Ovary (tissue), 9 donors: Measurements from ENCODE around the gene HSD17B14. TPM values are rescaled to one million over a fixed set of nuclear protein-coding genes. Genes with fewer than 3 reads are reported as not detected.

Source experiments
- DNase-seq, 5 donors: peaks; one replicate each; pipeline ENCODE4 v3.0.0-alpha.2; 2019 to 2020
- H3K27ac ChIP-seq, 2 donors: fragments of 200-600 bp; one replicate each; pipeline versions ENCODE4 v1.5.1 to v1.8.0; 2019 to 2022
- H3K27me3 ChIP-seq: fragments of 200-600 bp; one replicate; pipeline ENCODE4 v1.8.0; 2022
- H3K36me3 ChIP-seq: fragments of 200-600 bp; sonication (generic); one replicate; pipeline ENCODE4 v1.5.1; 2019
- H3K4me1 ChIP-seq: one replicate; pipeline ENCODE4 v1.8.1; 2013; ENCODE audit warnings: mild to moderate bottlenecking, moderate library complexity; ENCODE audit not compliant: insufficient read depth
- H3K4me3 ChIP-seq: fragments of 200-600 bp; sonication (generic); one replicate; pipeline ENCODE4 v1.5.1; 2017
- H3K9me3 ChIP-seq, 2 donors: fragments of 200-600 bp in 1 of 2; sonication (generic) in 1 of 2; one replicate each; pipeline versions ENCODE4 v1.5.1 to v1.8.1; 2013 to 2019; ENCODE audit warnings: mild to moderate bottlenecking in 1 of 2, moderate library complexity in 1 of 2
- EP300 ChIP-seq: sonication (generic); formaldehyde crosslinking; IDR thresholded peaks from one replicate; pipeline ENCODE4 v1.6.1; 2017; ENCODE audit warnings: antibody characterized with exemption
- POLR2A ChIP-seq: fragments of 450-650 bp; IDR thresholded peaks from one replicate; pipeline ENCODE4 v1.6.1; 2017; ENCODE audit warnings: antibody characterized with exemption, mild to moderate bottlenecking, moderate library complexity
- WGBS, 3 donors: extraction: QIAGEN DNeasy Blood & Tissue Kit in 1 of 3; methylation state at CpG; one replicate each; pipeline versions ENCODE4 v1.1.5 to v1.1.7; 2013 to 2017; 5-methylcytosine and 5-hydroxymethylcytosine counted together
- intact Hi-C, 4 donors: fragments of 100-400 bp; cut with DNase I; formaldehyde crosslinking; loops; one replicate each; pipeline versions ENCODE4 v1.11.0 to v1.15.1; 2022 to 2023
- polyA plus RNA-seq, 2 donors: library from polyadenylated mRNA; stranded (reverse); fragments of 200-250 nt in 1 of 2; fragments of 350-450 nt in 1 of 2; fragmentation: Illumina TruSeq in 1 of 2; extraction: RNeasy Lipid Tissue Mini Kit (QIAGEN cat#74804) in 1 of 2; gene quantifications; one replicate each; pipeline ENCODE4 v1.2.3, GENCODE V29; 2013 to 2014
- total RNA-seq, 7 donors: library from RNA; depleted of rRNA in 2 of 7; stranded (reverse); fragments of >200 nt in 2 of 7; fragmentation: NEBNext Ultra II Directional in 3 of 7; extraction: Animal tissue kit (Norgen Biotek cat#: 25700) in 3 of 7; gene quantifications; one replicate each; pipeline versions ENCODE4 v1.1.0 to v1.2.4, GENCODE V29; 2016 to 2023
- TF ChIP-seq, protein P1 (sequence below), 3 donors: fragments of 450-650 bp in 2 of 3; fragments of 200-600 bp in 1 of 3; IDR thresholded peaks; one replicate each; pipeline versions ENCODE4 v1.5.1 to v1.8.0; 2016 to 2022; ENCODE audit warnings: antibody characterized with exemption in 3 of 3, mild to moderate bottlenecking in 1 of 3
- donor health status: DM: no; HTN: no; CAD: no; lungs with moderate emphysema.
- donor health status: DM: no; HTN: no; CAD: no.
- donor health status: Bipolar disorder and iron deficiency.
- donor health status: DM: yes; HTN: yes; CAD: no.
- donor health status: DM: no; HTN: no; CAD: no.
- donor health status: DM: yes; HTN: yes; CAD: no.

HSD17B14 gene
- total and polyA plus RNA-seq, 9 donors: 10.6 to 82.8 (median 46.1) TPM

DNA sequence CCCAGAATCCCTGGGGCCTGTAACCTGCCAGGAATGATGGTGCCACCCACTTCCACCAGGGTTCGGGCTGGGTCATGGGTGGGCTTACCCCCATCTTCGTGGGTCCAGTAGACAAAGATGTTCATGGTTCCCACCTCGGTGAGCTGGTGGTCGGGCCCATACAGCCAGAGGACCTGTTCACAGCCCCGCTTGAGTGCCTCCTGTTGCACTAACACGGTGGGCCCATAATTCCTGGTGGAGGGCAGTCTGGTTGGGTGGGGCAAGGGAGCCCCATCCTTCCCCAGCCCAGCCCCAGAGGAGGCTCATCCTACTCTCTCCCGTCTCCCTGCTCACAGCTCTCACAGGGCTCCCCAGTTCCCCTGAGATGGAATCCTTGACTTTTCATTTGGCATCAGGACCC is 39.2 kb downstream of the HSD17B14 start:
- DNase-seq: peak in 1 of 5 donors; percentile 36
- no peak overlapping the region for H3K4me3 ChIP-seq
- H3K36me3 ChIP-seq: no peaks in the 10 kb centered on the region
- intact Hi-C loops: loop anchor here in 3 of 4 donors (2.0 to 10.0 kb wide), 4 partner anchors 40 to 180 kb away; partner anchors contain the start of genes HSD17B14 (in 2 of the 3) and FTL (in 1 of the 3)
- H3K4me1 ChIP-seq: peaks cover 12% of the 10 kb centered on the region
- WGBS, 3 donors: 87 to 93% (median 91%) methylated on average over 7 of the region's 7 CpGs
- TF ChIP-seq, protein P1, sequence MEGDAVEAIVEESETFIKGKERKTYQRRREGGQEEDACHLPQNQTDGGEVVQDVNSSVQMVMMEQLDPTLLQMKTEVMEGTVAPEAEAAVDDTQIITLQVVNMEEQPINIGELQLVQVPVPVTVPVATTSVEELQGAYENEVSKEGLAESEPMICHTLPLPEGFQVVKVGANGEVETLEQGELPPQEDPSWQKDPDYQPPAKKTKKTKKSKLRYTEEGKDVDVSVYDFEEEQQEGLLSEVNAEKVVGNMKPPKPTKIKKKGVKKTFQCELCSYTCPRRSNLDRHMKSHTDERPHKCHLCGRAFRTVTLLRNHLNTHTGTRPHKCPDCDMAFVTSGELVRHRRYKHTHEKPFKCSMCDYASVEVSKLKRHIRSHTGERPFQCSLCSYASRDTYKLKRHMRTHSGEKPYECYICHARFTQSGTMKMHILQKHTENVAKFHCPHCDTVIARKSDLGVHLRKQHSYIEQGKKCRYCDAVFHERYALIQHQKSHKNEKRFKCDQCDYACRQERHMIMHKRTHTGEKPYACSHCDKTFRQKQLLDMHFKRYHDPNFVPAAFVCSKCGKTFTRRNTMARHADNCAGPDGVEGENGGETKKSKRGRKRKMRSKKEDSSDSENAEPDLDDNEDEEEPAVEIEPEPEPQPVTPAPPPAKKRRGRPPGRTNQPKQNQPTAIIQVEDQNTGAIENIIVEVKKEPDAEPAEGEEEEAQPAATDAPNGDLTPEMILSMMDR (IDR thresholded peaks at IDR 0.05): no peak
- no peak for TF ChIP-seq POLR2A
- TF ChIP-seq EP300: no peak
- no peak overlapping the region for H3K27ac ChIP-seq
- H3K27me3 ChIP-seq: no peaks in the 10 kb centered on the region
- H3K9me3 ChIP-seq: no peaks in the 10 kb centered on the region

DNA sequence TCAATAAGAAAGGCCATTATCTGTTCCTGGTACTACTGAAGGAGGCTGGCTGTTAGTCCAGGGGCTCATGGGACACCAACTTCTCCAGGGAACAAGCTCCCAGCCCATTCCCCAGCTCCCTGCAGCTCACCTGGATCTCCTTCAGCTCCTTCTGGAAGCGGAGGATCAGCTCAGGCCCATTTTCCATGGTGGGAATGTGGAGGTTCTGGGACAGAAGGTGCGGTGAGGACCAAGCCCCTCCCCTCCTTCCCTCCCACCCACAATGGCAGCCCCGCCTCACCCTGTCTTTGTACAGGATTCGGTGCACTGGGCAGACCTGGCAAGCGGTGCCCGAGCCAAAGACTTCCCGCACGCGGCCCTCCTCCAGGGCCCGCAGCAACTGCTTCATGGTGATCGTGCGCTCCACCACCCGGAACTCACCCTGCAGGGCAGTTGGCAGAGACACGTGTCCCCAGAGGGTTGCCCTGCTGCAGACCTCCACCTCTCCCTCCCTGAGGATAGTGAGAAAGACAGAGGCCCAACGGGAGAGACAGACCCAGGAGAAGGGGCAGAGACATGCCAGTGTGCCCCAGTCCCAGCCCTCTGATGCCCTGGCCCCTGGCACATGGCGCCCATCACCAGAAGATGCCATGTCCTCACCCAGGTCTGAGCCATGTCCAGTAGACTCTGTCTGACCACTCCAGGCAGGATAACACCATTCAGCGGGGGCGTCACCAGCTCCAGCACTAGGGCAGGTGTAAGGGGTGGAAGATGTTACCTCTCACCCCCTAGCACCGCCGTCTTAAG is 39.8 kb downstream of the HSD17B14 start:
- H3K27ac ChIP-seq: peak overlapping the region; percentile 82 to 85
- H3K9me3 ChIP-seq: no peaks in the 10 kb centered on the region
- no peaks in the 10 kb centered on the region for H3K27me3 ChIP-seq
- DNase-seq: peak in 4 of 5 donors; percentile 32 to 60 (median 48)
- no peak overlapping the region for H3K4me3 ChIP-seq
- 86 to 90% (median 87%) methylated on average over 20 of the region's 20 CpGs for WGBS, 3 donors
- intact Hi-C loops: loop anchor here in 3 of 4 donors (2.0 to 10.0 kb wide), 4 partner anchors 40 to 181 kb away; partner anchors contain the start of genes HSD17B14 (in 2 of the 3) and FTL (in 1 of the 3)
- H3K4me1 ChIP-seq: peaks cover 12% of the 10 kb centered on the region
- TF ChIP-seq EP300 (no peak), POLR2A (no peak)
- TF ChIP-seq, protein P1 (IDR thresholded peaks at IDR 0.05): no peak
- no peaks in the 10 kb centered on the region for H3K36me3 ChIP-seq

DNA sequence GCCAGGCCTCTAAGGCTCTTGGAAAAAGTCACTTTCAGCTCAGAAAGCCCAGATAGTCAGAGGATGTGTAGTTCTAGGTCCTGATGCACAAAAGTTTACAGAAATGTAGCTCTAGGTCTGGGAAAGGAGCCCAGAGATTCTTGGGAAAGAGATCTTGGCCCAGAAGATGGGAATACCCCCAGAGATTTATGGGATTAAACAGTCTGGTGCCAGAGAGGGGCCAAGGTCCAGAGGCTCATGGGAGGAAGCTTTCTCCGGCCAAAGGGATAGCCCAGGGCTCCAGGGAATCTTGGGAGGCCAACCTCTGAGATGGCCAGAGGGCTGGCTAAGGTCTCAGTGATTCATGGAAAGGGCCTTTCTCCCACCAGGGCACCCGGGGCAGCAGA is 40.6 kb downstream of the HSD17B14 start:
- Histone ChIP-seq H3K4me1 (peaks cover 12% of the 10 kb centered on the region), H3K4me3 (no peak overlapping the region), H3K27ac (peak overlapping the region; percentile 82 to 85), H3K27me3 (no peaks in the 10 kb centered on the region), H3K9me3 (no peaks in the 10 kb centered on the region), H3K36me3 (no peaks in the 10 kb centered on the region)
- peak; percentile 61 to 85 (median 80) for DNase-seq
- TF ChIP-seq, protein P1 (IDR thresholded peaks at IDR 0.05): no peak
- TF ChIP-seq EP300: no peak
- TF ChIP-seq POLR2A: no peak
- intact Hi-C loops: loop anchor here (2.0 to 10.0 kb wide), 5 partner anchors 39 to 182 kb away; partner anchors contain the start of genes HSD17B14 (in 3 of the 4) and FTL (in 1 of the 4)
- WGBS, 3 donors: 0 to 15% (median 10%) methylated on average over 2 of the region's 2 CpGs

DNA sequence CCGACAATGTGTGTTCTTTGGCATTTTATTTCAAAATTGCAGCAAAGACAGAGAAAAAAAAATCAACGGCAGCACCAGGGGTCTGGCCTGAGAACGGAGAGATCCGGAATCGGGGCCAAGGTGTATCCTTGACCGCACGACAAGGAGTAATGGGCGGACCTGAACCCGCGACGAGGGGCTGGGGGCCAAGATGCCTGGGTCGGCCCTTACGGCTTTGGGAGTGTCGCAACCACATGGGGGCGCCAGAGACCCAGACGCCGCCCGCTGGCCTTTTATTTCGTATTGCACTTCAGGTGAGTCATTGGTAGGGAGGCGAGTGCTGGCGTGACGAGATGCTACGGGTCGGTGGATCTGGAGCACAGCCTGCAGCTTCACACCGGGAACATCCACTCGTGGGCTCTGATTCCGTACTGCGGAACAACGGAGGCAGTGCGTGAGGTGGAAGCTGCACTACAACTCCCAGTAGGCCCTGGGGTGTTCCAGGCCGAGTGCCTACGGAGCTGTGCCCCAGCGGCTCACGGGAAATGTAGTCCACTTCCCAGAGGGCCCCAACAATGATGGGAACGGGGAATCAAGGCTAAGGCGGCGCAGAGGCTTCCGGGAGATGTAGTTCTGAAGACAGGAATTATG is 41.1 kb downstream of the HSD17B14 start:
- Histone ChIP-seq H3K27ac (peak overlapping the region; percentile 82 to 85), H3K27me3 (no peaks in the 10 kb centered on the region), H3K36me3 (no peaks in the 10 kb centered on the region), H3K4me1 (peaks cover 12% of the 10 kb centered on the region), H3K4me3 (peak overlapping the region; percentile 33), H3K9me3 (no peaks in the 10 kb centered on the region)
- 0 to 1% (median 0%) methylated on average over 38 of the region's 38 CpGs for WGBS, 3 donors
- TF ChIP-seq, protein P1 (IDR thresholded peaks at IDR 0.05): peak; percentile 97 to 99 (median 99)
- TF ChIP-seq EP300 (no peak), POLR2A (peak; percentile 58)
- intact Hi-C loops: loop anchor here (2.0 to 10.0 kb wide), 5 partner anchors 40 to 182 kb away; partner anchors contain the start of genes HSD17B14 (in 2 of the 4) and FTL (in 1 of the 4)
- peak; percentile 91 to 93 (median 92) for DNase-seq
